Sigmoid colon (tissue), 7 donors: ENCODE results near the gene FUOM. TPM values are rescaled to one million over a fixed set of nuclear protein-coding genes. Genes with fewer than 3 reads are reported as not detected.

Experiments
- DNase-seq: peaks from one replicate; pipeline ENCODE4 v3.0.0-alpha.2; 2019
- H3K27ac ChIP-seq, 4 donors: fragments of 200-600 bp; sonication (generic); one replicate each; pipeline ENCODE4 v1.5.1; 2016 to 2019; ENCODE audit warnings: mild to moderate bottlenecking in 1 of 4
- H3K27me3 ChIP-seq, 3 donors: fragments of 200-600 bp; sonication (generic); one replicate each; pipeline ENCODE4 v1.5.1; 2019; ENCODE audit warnings: mild to moderate bottlenecking in 1 of 3
- H3K36me3 ChIP-seq, 4 donors: fragments of 200-600 bp; sonication (generic); one replicate each; pipeline ENCODE4 v1.5.1; 2016 to 2019
- H3K4me1 ChIP-seq, 4 donors: fragments of 200-600 bp; sonication (generic); one replicate each; pipeline ENCODE4 v1.5.1; 2017 to 2019
- H3K4me3 ChIP-seq, 4 donors: fragments of 200-600 bp; sonication (generic); one replicate each; pipeline ENCODE4 v1.5.1; 2017 to 2019; ENCODE audit warnings: mild to moderate bottlenecking in 2 of 4, moderate library complexity in 1 of 4
- H3K9me3 ChIP-seq, 4 donors: fragments of 200-600 bp in 3 of 4; sonication (generic) in 3 of 4; one replicate each; pipeline versions ENCODE4 v1.5.1 to v1.6.1; 2013 to 2019
- EP300 ChIP-seq, 4 donors: sonication (generic); formaldehyde crosslinking; IDR thresholded peaks; one replicate each; pipeline ENCODE4 v1.6.1; 2017; ENCODE audit warnings: antibody characterized with exemption in 4 of 4
- POLR2A ChIP-seq, 2 donors: fragments of 450-650 bp; IDR thresholded peaks; one replicate each; pipeline ENCODE4 v1.6.1; 2016; ENCODE audit warnings: antibody characterized with exemption in 2 of 2, mild to moderate bottlenecking in 2 of 2, moderate library complexity in 2 of 2
- POLR2AphosphoS5 ChIP-seq, 4 donors: sonication (generic); formaldehyde crosslinking; IDR thresholded peaks; one replicate each; pipeline ENCODE4 v1.6.1; 2017; ENCODE audit warnings: antibody characterized with exemption in 4 of 4
- WGBS, 2 donors: extraction: QIAGEN DNeasy Blood & Tissue Kit; methylation state at CpG; one replicate each; pipeline ENCODE4 v1.1.7; 2013; 5-methylcytosine and 5-hydroxymethylcytosine counted together
- intact Hi-C: fragments of 100-400 bp; cut with DNase I; formaldehyde crosslinking; loops from one replicate; pipeline ENCODE4 v1.15.1; 2023
- polyA plus RNA-seq, 3 donors: library from polyadenylated mRNA; stranded (reverse); fragments of 200-250 nt; gene quantifications; one replicate each; pipeline ENCODE4 v1.2.3, GENCODE V29; 2013
- total RNA-seq, 4 donors: library from RNA; depleted of rRNA; stranded (reverse); fragments of >200 nt; gene quantifications; one replicate each; pipeline ENCODE4 v1.1.0, GENCODE V29; 2016
- TF ChIP-seq, protein P1 (sequence below), 4 experiments: fragments of 450-650 bp in 3 of 4; fragments of 200-600 bp in 1 of 4; IDR thresholded peaks; one replicate each; pipeline ENCODE4 v1.5.1; 2016 to 2019; ENCODE audit warnings: antibody characterized with exemption in 4 of 4, mild to moderate bottlenecking in 3 of 4, moderate library complexity in 2 of 4
- donor health status: healthy with polysubstance abuse.
- donor health status: Bipolar disorder and iron deficiency.
- donor health status: healthy.

The FUOM gene
- total and polyA plus RNA-seq, 7 donors, result 8.0 to 98.0 (median 25.7) TPM

- intact Hi-C loops, result no loop called here
- TF ChIP-seq POLR2AphosphoS5 (IDR thresholded peaks at IDR 0.05) (no peak), POLR2A (IDR thresholded peaks at IDR 0.05) (no peak), EP300 (IDR thresholded peaks at IDR 0.05) (no peak)
- TF ChIP-seq, protein P1, sequence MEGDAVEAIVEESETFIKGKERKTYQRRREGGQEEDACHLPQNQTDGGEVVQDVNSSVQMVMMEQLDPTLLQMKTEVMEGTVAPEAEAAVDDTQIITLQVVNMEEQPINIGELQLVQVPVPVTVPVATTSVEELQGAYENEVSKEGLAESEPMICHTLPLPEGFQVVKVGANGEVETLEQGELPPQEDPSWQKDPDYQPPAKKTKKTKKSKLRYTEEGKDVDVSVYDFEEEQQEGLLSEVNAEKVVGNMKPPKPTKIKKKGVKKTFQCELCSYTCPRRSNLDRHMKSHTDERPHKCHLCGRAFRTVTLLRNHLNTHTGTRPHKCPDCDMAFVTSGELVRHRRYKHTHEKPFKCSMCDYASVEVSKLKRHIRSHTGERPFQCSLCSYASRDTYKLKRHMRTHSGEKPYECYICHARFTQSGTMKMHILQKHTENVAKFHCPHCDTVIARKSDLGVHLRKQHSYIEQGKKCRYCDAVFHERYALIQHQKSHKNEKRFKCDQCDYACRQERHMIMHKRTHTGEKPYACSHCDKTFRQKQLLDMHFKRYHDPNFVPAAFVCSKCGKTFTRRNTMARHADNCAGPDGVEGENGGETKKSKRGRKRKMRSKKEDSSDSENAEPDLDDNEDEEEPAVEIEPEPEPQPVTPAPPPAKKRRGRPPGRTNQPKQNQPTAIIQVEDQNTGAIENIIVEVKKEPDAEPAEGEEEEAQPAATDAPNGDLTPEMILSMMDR (IDR thresholded peaks at IDR 0.05), result no peak
- no peak for DNase-seq
- H3K9me3 ChIP-seq, result no peaks in the 10 kb centered on the region
- H3K36me3 ChIP-seq, result no peaks in the 10 kb centered on the region
- no peak overlapping the region for H3K27ac ChIP-seq
- H3K4me3 ChIP-seq, result no peak overlapping the region
- no peaks in the 10 kb centered on the region for H3K4me1 ChIP-seq
- peaks cover 4 to 85% (median 25%) of the 10 kb centered on the region in 3 donors for H3K27me3 ChIP-seq
- whole genome bisulfite sequencing, 2 donors, result 76% methylated on average over 8 of the region's 8 CpGs
Measured at GRCh38 chr10:133342942-133343341, 14.9 kb downstream of the FUOM start.

DNA sequence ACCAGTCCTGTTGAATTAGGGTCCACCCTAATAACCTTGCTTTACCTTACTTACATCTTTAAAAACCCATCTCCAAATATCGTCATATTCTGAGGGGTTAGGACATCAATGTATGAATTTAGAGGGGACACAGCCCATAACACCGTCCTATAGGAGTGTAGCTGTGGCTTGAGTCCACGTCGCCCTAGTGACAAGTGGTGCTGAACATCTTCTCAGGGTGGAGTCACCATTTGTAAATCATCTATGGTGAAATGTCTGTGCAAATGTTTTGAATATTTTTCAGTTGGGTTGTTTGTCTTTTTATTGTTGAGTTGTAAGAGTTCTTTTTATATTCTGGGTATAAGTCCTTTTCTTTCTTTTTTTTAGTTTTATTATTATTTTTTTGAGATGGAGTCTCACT is 15.8 kb downstream of the FUOM start:
- no peak overlapping the region for H3K4me3 ChIP-seq
- no peaks in the 10 kb centered on the region for H3K36me3 ChIP-seq
- peaks cover 0 to under 1% (median 0%) of the 10 kb centered on the region in 4 donors for H3K4me1 ChIP-seq
- H3K27ac ChIP-seq, result no peak overlapping the region
- peaks cover 0 to 85% (median 25%) of the 10 kb centered on the region in 3 donors for H3K27me3 ChIP-seq
- TF ChIP-seq, protein P1 (IDR thresholded peaks at IDR 0.05), result no peak
- no peak for TF ChIP-seq EP300 (IDR thresholded peaks at IDR 0.05)
- no peak for TF ChIP-seq POLR2AphosphoS5 (IDR thresholded peaks at IDR 0.05)
- no peak for TF ChIP-seq POLR2A (IDR thresholded peaks at IDR 0.05)
- H3K9me3 ChIP-seq, result no peaks in the 10 kb centered on the region
- no peak for DNase-seq
- intact Hi-C loops, result no loop called here
- 90 to 92% methylated on average over 4 of the region's 4 CpGs for WGBS, 2 donors

DNA sequence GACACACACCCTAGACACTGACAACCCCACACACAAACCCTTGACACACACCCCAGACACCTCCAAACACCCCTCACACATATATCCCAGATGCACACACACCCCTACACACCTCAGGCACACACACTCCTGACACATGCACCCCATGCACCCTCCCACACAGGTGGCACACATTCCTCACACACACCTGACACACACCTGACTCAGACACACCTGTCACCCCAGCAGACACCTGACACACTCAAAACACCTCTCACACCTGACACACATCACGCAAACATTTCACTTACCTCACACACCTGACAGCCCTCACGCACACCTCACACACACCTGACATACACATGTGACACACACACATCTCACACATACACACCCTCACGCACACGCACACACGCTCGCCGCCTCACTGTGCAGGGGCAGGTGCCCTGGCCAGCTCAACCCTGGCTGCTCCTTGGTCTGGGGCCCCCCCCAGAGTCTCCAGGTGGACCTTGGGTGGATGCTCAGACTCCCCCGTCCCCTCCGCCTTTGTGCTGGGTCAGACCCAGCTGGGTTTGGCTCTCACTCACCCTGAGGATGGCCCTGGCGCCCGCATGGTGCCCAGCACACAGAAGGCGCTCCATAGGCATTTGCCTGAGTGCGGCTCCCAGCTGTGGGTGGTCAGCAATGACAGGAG is 18.0 kb downstream of the FUOM start:
- Histone ChIP-seq H3K27me3 (peaks cover 20 to 95% (median 44%) of the 10 kb centered on the region in 3 donors), H3K27ac (no peak overlapping the region), H3K9me3 (no peaks in the 10 kb centered on the region), H3K4me1 (peaks cover 0 to 21% (median 21%) of the 10 kb centered on the region in 4 donors), H3K36me3 (no peaks in the 10 kb centered on the region), H3K4me3 (no peak overlapping the region)
- no peak for TF ChIP-seq POLR2A (IDR thresholded peaks at IDR 0.05)
- no peak for TF ChIP-seq POLR2AphosphoS5 (IDR thresholded peaks at IDR 0.05)
- TF ChIP-seq EP300 (IDR thresholded peaks at IDR 0.05), result no peak
- TF ChIP-seq, protein P1 (IDR thresholded peaks at IDR 0.05), result no peak
- 90% methylated on average over 13 of the region's 13 CpGs for WGBS, 2 donors
- no peak for DNase-seq
- intact Hi-C loops, result no loop called here

GRCh38 chr10:133338080-133339071 is 19.4 kb downstream of the FUOM start:
- no peak for DNase-seq
- Histone ChIP-seq H3K4me3 (no peak overlapping the region), H3K27me3 (peaks cover 24 to 91% (median 48%) of the 10 kb centered on the region in 3 donors), H3K4me1 (peaks cover 0 to 25% (median 23%) of the 10 kb centered on the region in 4 donors), H3K27ac (no peak overlapping the region), H3K36me3 (no peaks in the 10 kb centered on the region), H3K9me3 (no peaks in the 10 kb centered on the region)
- no peak for TF ChIP-seq EP300 (IDR thresholded peaks at IDR 0.05)
- no peak for TF ChIP-seq POLR2A (IDR thresholded peaks at IDR 0.05)
- TF ChIP-seq, protein P1 (IDR thresholded peaks at IDR 0.05), result no peak
- no peak for TF ChIP-seq POLR2AphosphoS5 (IDR thresholded peaks at IDR 0.05)
- intact Hi-C loops, result no loop called here
- WGBS, 2 donors, result 50 to 87% methylated on average over 10 of the region's 10 CpGs
